ENCODE measurements around the gene PDXK. TPM values are rescaled to one million over a fixed set of nuclear protein-coding genes. Genes with fewer than 3 reads are reported as not detected.

Gene PDXK
- total and polyA plus RNA-seq, 2 experiments from 2014 or later = 76.2 to 82.4 TPM

DNA sequence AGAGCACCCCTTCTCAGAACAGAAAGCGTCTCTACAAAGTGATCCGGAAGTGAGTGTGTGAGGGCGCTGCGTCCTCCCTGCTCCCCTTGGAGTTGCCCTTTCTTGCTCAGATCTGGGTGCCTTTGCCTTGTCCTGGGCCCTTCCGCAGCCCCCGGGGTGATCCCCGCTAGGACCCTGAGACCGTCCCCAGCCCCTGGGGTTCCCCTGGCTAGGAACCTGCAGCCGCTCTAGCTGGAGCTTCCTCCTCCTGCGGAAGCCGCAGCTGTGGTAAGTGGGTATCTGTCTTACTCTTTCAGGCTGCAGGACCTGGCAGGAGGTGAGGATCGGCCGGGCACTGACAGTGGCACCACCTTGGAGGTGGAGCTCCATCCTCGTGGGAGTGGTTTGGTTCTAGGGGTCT, 81.6 kb downstream of the PDXK start:
- no peaks in the 10 kb centered on the region for H3K4me1 ChIP-seq (ENCODE audit: low read depth)
- no peak for TF ChIP-seq CTCF (IDR thresholded peaks at IDR 0.05; ENCODE audit: low read depth, low read length)
- no peak overlapping the region for H3K4me3 ChIP-seq
- no peak overlapping the region for H3K27ac ChIP-seq
- H3K36me3 ChIP-seq = peaks cover 26% of the 10 kb centered on the region
- DNase-seq (ENCODE audit: low read depth in 1 of 2, low spot score in 1 of 2) = no peak
- no peaks in the 10 kb centered on the region for H3K9me3 ChIP-seq (ENCODE audit: low read depth)
- H3K27me3 ChIP-seq = no peaks in the 10 kb centered on the region

- Histone ChIP-seq H3K9me3 (ENCODE audit: low read depth) (no peaks in the 10 kb centered on the region), H3K4me1 (ENCODE audit: low read depth) (no peaks in the 10 kb centered on the region), H3K27ac (no peak overlapping the region), H3K4me3 (no peak overlapping the region), H3K36me3 (peaks cover 23% of the 10 kb centered on the region), H3K27me3 (no peaks in the 10 kb centered on the region)
- DNase-seq (ENCODE audit: low read depth in 1 of 2, low spot score in 1 of 2) = no peak
- no peak for TF ChIP-seq CTCF (IDR thresholded peaks at IDR 0.05; ENCODE audit: low read depth, low read length)
Measured at GRCh38 chr21:43801006-43801783, 82.3 kb downstream of the PDXK start.

- no peak for TF ChIP-seq CTCF (IDR thresholded peaks at IDR 0.05; ENCODE audit: low read depth, low read length)
- Histone ChIP-seq H3K27me3 (no peaks in the 10 kb centered on the region), H3K27ac (no peak overlapping the region), H3K4me3 (no peak overlapping the region), H3K9me3 (ENCODE audit: low read depth) (no peaks in the 10 kb centered on the region), H3K4me1 (ENCODE audit: low read depth) (no peaks in the 10 kb centered on the region), H3K36me3 (peaks cover 16% of the 10 kb centered on the region)
- DNase-seq (ENCODE audit: low read depth in 1 of 2, low spot score in 1 of 2) = no peak
Measured at GRCh38 chr21:43802713-43803313, 83.9 kb downstream of the PDXK start.

- TF ChIP-seq CTCF (IDR thresholded peaks at IDR 0.05; ENCODE audit: low read depth, low read length) = no peak
- Histone ChIP-seq H3K4me3 (no peak overlapping the region), H3K27me3 (no peaks in the 10 kb centered on the region), H3K27ac (no peak overlapping the region), H3K9me3 (ENCODE audit: low read depth) (no peaks in the 10 kb centered on the region), H3K4me1 (ENCODE audit: low read depth) (no peaks in the 10 kb centered on the region), H3K36me3 (peaks cover 8% of the 10 kb centered on the region)
- DNase-seq (ENCODE audit: low read depth in 1 of 2, low spot score in 1 of 2) = no peak
Measured at GRCh38 chr21:43803558-43804300, 84.8 kb downstream of the PDXK start.

DNA sequence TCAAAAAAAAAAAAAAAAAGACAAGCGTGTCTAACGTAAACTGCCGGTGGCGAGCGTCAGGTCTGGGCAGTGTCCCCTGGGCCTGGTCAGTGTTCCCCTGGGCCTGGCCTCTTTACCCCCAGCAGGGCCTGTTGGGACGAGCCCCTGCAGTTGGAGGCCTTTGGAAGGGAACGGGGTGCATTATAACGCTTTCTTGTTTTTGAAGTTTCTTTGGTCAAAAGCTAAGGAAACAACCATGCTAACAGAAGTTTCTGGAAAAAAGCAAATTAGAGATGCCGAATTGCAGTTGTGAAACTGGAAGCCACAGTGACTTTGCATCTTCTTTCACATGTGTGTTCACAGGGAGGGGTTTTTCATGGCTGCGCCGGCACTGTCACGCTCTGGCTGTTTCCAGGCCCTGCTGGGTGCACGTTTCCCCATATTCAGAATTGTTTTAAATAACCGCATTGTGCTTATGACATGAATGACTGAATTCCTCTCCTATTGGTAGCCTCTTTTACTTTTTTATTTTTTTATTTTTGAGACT, 86.4 kb downstream of the PDXK start:
- no peaks in the 10 kb centered on the region for H3K27me3 ChIP-seq
- H3K27ac ChIP-seq = no peak overlapping the region
- DNase-seq (ENCODE audit: low read depth in 1 of 2, low spot score in 1 of 2) = no peak
- no peak overlapping the region for H3K4me3 ChIP-seq
- H3K4me1 ChIP-seq (ENCODE audit: low read depth) = no peaks in the 10 kb centered on the region
- no peaks in the 10 kb centered on the region for H3K36me3 ChIP-seq
- no peak for TF ChIP-seq CTCF (IDR thresholded peaks at IDR 0.05; ENCODE audit: low read depth, low read length)
- no peaks in the 10 kb centered on the region for H3K9me3 ChIP-seq (ENCODE audit: low read depth)

Data from cardiac muscle cell (in vitro differentiated cells and primary cell).